Kidney (tissue), 14 donors: ENCODE results near the gene NEURL4. TPM values are rescaled to one million over a fixed set of nuclear protein-coding genes. Genes with fewer than 3 reads are reported as not detected.

Experiments used
- DNase-seq, 5 donors: peaks; one replicate each; pipeline ENCODE4 v3.0.0-alpha.2; 2013 to 2020
- FAIRE-seq: peaks from 2 replicates; lab custom pipeline; 2012; peaks lifted over from hg19 to GRCh38; lab: Jason Lieb, UNC
- H3K27ac ChIP-seq, 2 donors: one replicate each; pipeline ENCODE4 v1.7.0; 2013; ENCODE audit warnings: low read depth in 2 of 2, low read length in 2 of 2, inconsistent platforms in 1 of 2
- H3K27me3 ChIP-seq: one replicate; pipeline ENCODE4 v1.7.1; 2013; ENCODE audit warnings: low read length, inconsistent platforms; ENCODE audit not compliant: control insufficient read depth, insufficient read depth
- H3K36me3 ChIP-seq, 3 donors: one replicate each; pipeline versions ENCODE4 v1.7.0 to v1.7.1; 2013; ENCODE audit warnings: low read length in 3 of 3, control low read depth in 1 of 3, inconsistent platforms in 1 of 3; ENCODE audit not compliant: insufficient read depth in 3 of 3, control insufficient read depth in 2 of 3
- H3K4me1 ChIP-seq, 3 donors: one replicate each; pipeline versions ENCODE4 v1.7.0 to v1.7.1; 2013; ENCODE audit warnings: low read length in 3 of 3, inconsistent platforms in 1 of 3, low read depth in 1 of 3; ENCODE audit not compliant: control insufficient read depth in 2 of 3, insufficient read depth in 2 of 3
- H3K4me3 ChIP-seq, 3 donors: one replicate each; pipeline versions ENCODE4 v1.7.0 to v1.8.1; 2013; ENCODE audit warnings: low read length in 3 of 3, control low read depth in 1 of 3, inconsistent platforms in 1 of 3
- H3K9ac ChIP-seq, 3 donors: one replicate each; pipeline versions ENCODE4 v1.7.0 to v1.7.1; 2013; ENCODE audit warnings: low read length in 3 of 3, control low read depth in 1 of 3, inconsistent platforms in 1 of 3
- H3K9me3 ChIP-seq, 3 donors: one replicate each; pipeline versions ENCODE4 v1.7.0 to v1.7.1; 2013; ENCODE audit warnings: low read length in 3 of 3, control low read depth in 1 of 3, inconsistent platforms in 1 of 3; ENCODE audit not compliant: control insufficient read depth in 2 of 3, insufficient read depth in 1 of 3
- CTCF ChIP-seq: IDR thresholded peaks from 3 replicates; pipeline ENCODE4 v1.5.1; 2012; ENCODE audit warnings: mild to moderate bottlenecking, moderate library complexity, borderline replicate concordance; ENCODE audit not compliant: insufficient read depth; ENCODE audit errors: extremely low read depth
- intact Hi-C: fragments of 100-400 bp; cut with DNase I; formaldehyde crosslinking; loops from one replicate; pipeline ENCODE4 v1.11.1; 2022
- polyA plus RNA-seq: library from polyadenylated mRNA; stranded (reverse); fragments of 350-450 nt; fragmentation: Illumina TruSeq; extraction: RNeasy Lipid Tissue Mini Kit (QIAGEN cat#74804); gene quantifications from one replicate; pipeline ENCODE4 v1.2.3, GENCODE V29; 2014; ENCODE audit warnings: low read depth, low replicate concordance; ENCODE audit not compliant: insufficient read depth
- total RNA-seq: library from RNA; stranded (reverse); fragmentation: NEBNext Ultra II Directional; extraction: Animal tissue kit (Norgen Biotek cat#: 25700); gene quantifications from one replicate; pipeline ENCODE4 v1.2.1, GENCODE V29; 2021
- donor health status: control.
- donor health status: control.
- donor health status: control.
- donor health status: control.
- donor health status: control.
- donor health status: DM: yes; HTN: yes; CAD: no.
- donor health status: Normal renal cell carcinoma (clear cell type).

NEURL4 gene
- total and polyA plus RNA-seq, 2 donors from 2014 or later: 21.2 to 44.7 TPM

GRCh38 chr17:7322520-7323194 is 6.5 kb downstream of the NEURL4 start:
- intact Hi-C loops: no loop called here
- DNase-seq: no peak
- Histone ChIP-seq H3K27ac (no peak overlapping the region), H3K9ac (no peak overlapping the region), H3K36me3 (peaks cover 5 to 42% (median 28%) of the 10 kb centered on the region in 3 donors), H3K9me3 (no peaks in the 10 kb centered on the region), H3K27me3 (no peaks in the 10 kb centered on the region), H3K4me3 (no peak overlapping the region), H3K4me1 (peaks cover 0 to 21% (median 3%) of the 10 kb centered on the region in 3 donors)
- no peak for FAIRE-seq
- no peak for TF ChIP-seq CTCF

GRCh38 chr17:7321466-7321865 is 7.7 kb downstream of the NEURL4 start:
- Histone ChIP-seq H3K4me1 (peaks cover 0 to 21% (median 3%) of the 10 kb centered on the region in 3 donors), H3K27me3 (no peaks in the 10 kb centered on the region), H3K9me3 (no peaks in the 10 kb centered on the region), H3K9ac (no peak overlapping the region), H3K4me3 (peak overlapping the region in 1 of 3 donors; percentile 25), H3K27ac (peak overlapping the region; percentile 3 to 79), H3K36me3 (peaks cover 5 to 47% (median 33%) of the 10 kb centered on the region in 3 donors)
- intact Hi-C loops: no loop called here
- FAIRE-seq (no peak), DNase-seq (no peak)
- TF ChIP-seq CTCF: no peak

- no peak overlapping the region for H3K9ac ChIP-seq
- intact Hi-C loops: no loop called here
- TF ChIP-seq CTCF: no peak
- DNase-seq: no peak
- peaks cover 0 to 42% (median 15%) of the 10 kb centered on the region in 3 donors for H3K4me1 ChIP-seq
- H3K27ac ChIP-seq: peak overlapping the region in 1 of 2 donors; percentile 51
- FAIRE-seq: no peak
- H3K27me3 ChIP-seq: no peaks in the 10 kb centered on the region
- H3K9me3 ChIP-seq: no peaks in the 10 kb centered on the region
- peaks cover 8 to 49% (median 33%) of the 10 kb centered on the region in 3 donors for H3K36me3 ChIP-seq
- H3K4me3 ChIP-seq: no peak overlapping the region
Measured at GRCh38 chr17:7318121-7318860, 10.8 kb downstream of the NEURL4 start.
